Body of pancreas (tissue), 4 donors: ENCODE results near the gene MXI1. TPM values are rescaled to one million over a fixed set of nuclear protein-coding genes. Genes with fewer than 3 reads are reported as not detected.
"Not testable (repeated sequence)": the region's sequence is repeated elsewhere in the genome, so short reads cannot be mapped to it uniquely, and the experiment has no call there.

ENCODE experiments used
- ATAC-seq: fragments of 150-250 bp; one replicate; pipeline ENCODE4 v1.9.1; 2016
- DNase-seq, 4 donors: peaks; one replicate each; pipeline ENCODE4 v3.0.0-alpha.2; 2019
- H3K27ac ChIP-seq, 4 donors: fragments of 200-600 bp; sonication (generic); 1 replicate in 3 of 4; 2 replicates in 1 of 4; pipeline versions ENCODE4 v1.5.1 to v1.6.1; 2016 to 2019; ENCODE audit warnings: mild to moderate bottlenecking in 1 of 4, mixed read lengths in 1 of 4, moderate library complexity in 1 of 4
- H3K27me3 ChIP-seq, 2 donors: fragments of 200-600 bp; sonication (generic); one replicate each; pipeline ENCODE4 v1.6.0; 2016; ENCODE audit warnings: mild to moderate bottlenecking in 1 of 2
- H3K36me3 ChIP-seq, 2 donors: fragments of 200-600 bp; sonication (generic); replicated peaks in 1 of 2; 2 replicates each; pipeline ENCODE4 v1.5.1; 2016; ENCODE audit warnings: low read depth in 2 of 2; ENCODE audit not compliant: insufficient read depth in 1 of 2
- H3K4me1 ChIP-seq: fragments of 200-600 bp; sonication (generic); one replicate; pipeline ENCODE4 v1.6.0; 2016
- H3K4me3 ChIP-seq, 2 donors: fragments of 200-600 bp; sonication (generic); 1 replicate in 1 of 2; 2 replicates in 1 of 2; pipeline ENCODE4 v1.5.1; 2016 to 2019
- H3K9me3 ChIP-seq, 3 donors: fragments of 200-600 bp; sonication (generic); 1 replicate in 2 of 3; 2 replicates in 1 of 3; pipeline ENCODE4 v1.5.1; 2016
- POLR2A ChIP-seq, 3 donors: fragments of 450-650 bp; IDR thresholded peaks; one replicate each; pipeline ENCODE4 v1.6.1; 2016; ENCODE audit warnings: antibody characterized with exemption in 3 of 3, mild to moderate bottlenecking in 2 of 3
- WGBS, 2 donors: methylation state at CpG; one replicate each; pipeline ENCODE4 v1.1.5; 2017; 5-methylcytosine and 5-hydroxymethylcytosine counted together
- intact Hi-C: fragments of 100-400 bp; cut with DNase I; formaldehyde crosslinking; loops from one replicate; pipeline ENCODE4 v1.15.1; 2023
- total RNA-seq, 2 donors: library from RNA; depleted of rRNA; stranded (reverse); fragments of >200 nt; gene quantifications; one replicate each; pipeline ENCODE4 v1.1.0, GENCODE V29; 2016
- TF ChIP-seq, protein P1 (sequence below), 7 experiments: fragments of 450-650 bp in 4 of 7; fragments of 200-600 bp in 3 of 7; sonication (generic) in 3 of 7; IDR thresholded peaks; one replicate each; pipeline ENCODE4 v1.5.1; 2016 to 2019; ENCODE audit warnings: antibody characterized with exemption in 7 of 7

MXI1 gene
- total RNA-seq, 2 donors from 2014 or later = 14.8 to 24.1 TPM

DNA sequence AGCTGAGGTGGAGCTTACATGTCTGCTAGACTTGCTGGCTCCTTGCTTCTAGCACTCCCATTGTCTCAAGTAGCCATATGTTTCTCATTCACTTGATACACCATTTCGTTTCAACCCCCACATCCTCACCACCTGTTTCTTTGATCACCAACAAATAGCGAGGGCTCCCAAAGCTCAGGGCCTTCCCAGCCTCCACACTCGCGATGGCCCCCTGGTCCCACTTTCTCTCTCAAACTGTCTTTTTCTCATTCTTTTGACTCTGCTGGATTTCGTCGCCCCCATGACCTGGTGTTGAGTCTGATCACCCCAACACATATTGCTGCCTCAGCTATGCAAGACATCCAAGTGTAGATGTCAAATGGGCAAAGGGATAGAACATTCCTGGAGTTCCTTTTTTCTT is 123.3 kb downstream of the MXI1 start:
- ATAC-seq (no peak), DNase-seq (no peak)
- H3K4me1 ChIP-seq = no peaks in the 10 kb centered on the region
- 79 to 82% methylated on average over 6 of the region's 6 CpGs for WGBS, 2 donors
- no peak overlapping the region for H3K4me3 ChIP-seq
- H3K36me3 ChIP-seq = no peaks in the 10 kb centered on the region
- peaks cover 0 to 18% (median 0%) of the 10 kb centered on the region in 3 donors for H3K9me3 ChIP-seq
- TF ChIP-seq POLR2A (IDR thresholded peaks at IDR 0.05) = no peak
- TF ChIP-seq, protein P1, sequence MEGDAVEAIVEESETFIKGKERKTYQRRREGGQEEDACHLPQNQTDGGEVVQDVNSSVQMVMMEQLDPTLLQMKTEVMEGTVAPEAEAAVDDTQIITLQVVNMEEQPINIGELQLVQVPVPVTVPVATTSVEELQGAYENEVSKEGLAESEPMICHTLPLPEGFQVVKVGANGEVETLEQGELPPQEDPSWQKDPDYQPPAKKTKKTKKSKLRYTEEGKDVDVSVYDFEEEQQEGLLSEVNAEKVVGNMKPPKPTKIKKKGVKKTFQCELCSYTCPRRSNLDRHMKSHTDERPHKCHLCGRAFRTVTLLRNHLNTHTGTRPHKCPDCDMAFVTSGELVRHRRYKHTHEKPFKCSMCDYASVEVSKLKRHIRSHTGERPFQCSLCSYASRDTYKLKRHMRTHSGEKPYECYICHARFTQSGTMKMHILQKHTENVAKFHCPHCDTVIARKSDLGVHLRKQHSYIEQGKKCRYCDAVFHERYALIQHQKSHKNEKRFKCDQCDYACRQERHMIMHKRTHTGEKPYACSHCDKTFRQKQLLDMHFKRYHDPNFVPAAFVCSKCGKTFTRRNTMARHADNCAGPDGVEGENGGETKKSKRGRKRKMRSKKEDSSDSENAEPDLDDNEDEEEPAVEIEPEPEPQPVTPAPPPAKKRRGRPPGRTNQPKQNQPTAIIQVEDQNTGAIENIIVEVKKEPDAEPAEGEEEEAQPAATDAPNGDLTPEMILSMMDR (IDR thresholded peaks at IDR 0.05) = no peak
- intact Hi-C loops = no loop called here
- H3K27ac ChIP-seq = no peak overlapping the region
- H3K27me3 ChIP-seq = no peaks in the 10 kb centered on the region

DNA sequence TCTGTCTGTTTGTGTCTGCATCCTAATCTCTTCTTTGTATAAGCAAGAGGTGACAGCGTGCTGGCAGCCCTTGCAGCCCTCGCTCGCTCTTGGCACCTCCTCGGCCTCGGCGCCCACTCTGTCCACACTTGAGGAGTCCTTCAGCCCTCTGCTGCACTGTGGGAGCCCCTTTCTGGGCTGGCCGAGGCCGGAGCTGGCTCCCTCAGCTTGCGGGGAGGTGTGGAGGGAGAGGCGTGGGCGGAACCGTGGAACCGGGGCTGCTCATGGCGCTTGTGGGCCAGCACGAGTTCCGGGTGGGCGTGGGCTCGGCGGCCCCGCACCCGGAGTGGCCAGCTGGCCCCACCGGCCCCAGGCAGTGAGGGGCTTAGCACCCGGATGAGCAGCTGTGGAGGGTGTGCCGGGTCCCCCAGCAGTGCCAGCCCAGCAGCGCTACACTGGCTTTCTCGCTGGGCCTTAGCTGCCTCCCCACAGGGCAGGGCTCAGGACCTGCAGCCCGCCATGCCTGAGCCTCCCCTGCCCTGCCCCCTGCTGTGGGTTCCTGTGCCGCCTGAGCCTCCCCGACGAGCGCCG is 123.9 kb downstream of the MXI1 start:
- DNase-seq, H3K27me3 ChIP-seq, H3K36me3 ChIP-seq, ATAC-seq, H3K4me3 ChIP-seq, intact Hi-C loops, H3K27ac ChIP-seq, H3K4me1 ChIP-seq: not testable (repeated sequence)
- H3K9me3 ChIP-seq = peaks cover 0 to 18% (median 0%) of the 10 kb centered on the region in 3 donors
- 94 to 97% methylated on average over 13 to 28 of the region's 32 CpGs for WGBS, 2 donors

DNA sequence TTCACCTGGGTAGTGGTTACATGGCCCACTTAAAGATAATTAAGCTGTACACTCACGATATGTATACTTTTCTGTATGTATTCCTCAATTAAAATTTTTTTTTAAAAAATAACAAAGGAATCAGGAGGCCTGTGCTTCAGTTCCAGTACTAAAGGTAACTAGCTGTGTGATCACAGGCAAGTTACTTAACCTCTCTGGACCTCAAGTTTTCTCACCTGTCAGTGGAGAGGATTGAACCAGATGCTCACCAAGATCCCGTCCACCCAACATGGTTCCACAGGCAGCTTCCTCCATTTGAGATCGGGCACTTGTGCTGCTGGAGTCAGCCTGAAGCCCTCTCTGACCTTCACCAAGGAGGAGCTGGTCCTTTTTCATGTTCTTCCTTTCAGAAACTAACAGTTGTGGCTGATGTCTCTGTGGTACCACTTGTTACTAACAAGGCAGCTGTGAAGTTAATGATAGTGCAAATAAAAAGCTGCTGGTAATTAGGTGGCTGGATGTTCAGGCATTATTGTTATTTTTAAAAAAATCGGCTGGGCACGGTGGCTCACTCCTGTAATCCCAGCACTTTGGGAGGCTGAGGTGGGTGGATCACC is 126.8 kb downstream of the MXI1 start:
- Histone ChIP-seq H3K4me1 (no peaks in the 10 kb centered on the region), H3K27me3 (no peaks in the 10 kb centered on the region), H3K9me3 (peaks cover 0 to 18% (median 0%) of the 10 kb centered on the region in 3 donors), H3K4me3 (no peak overlapping the region), H3K36me3 (no peaks in the 10 kb centered on the region), H3K27ac (no peak overlapping the region)
- intact Hi-C loops = no loop called here
- TF ChIP-seq, protein P1 (IDR thresholded peaks at IDR 0.05) = no peak
- TF ChIP-seq POLR2A (IDR thresholded peaks at IDR 0.05) = no peak
- ATAC-seq (no peak), DNase-seq (no peak)
- 60 to 75% methylated on average over 5 of the region's 5 CpGs for WGBS, 2 donors

DNA sequence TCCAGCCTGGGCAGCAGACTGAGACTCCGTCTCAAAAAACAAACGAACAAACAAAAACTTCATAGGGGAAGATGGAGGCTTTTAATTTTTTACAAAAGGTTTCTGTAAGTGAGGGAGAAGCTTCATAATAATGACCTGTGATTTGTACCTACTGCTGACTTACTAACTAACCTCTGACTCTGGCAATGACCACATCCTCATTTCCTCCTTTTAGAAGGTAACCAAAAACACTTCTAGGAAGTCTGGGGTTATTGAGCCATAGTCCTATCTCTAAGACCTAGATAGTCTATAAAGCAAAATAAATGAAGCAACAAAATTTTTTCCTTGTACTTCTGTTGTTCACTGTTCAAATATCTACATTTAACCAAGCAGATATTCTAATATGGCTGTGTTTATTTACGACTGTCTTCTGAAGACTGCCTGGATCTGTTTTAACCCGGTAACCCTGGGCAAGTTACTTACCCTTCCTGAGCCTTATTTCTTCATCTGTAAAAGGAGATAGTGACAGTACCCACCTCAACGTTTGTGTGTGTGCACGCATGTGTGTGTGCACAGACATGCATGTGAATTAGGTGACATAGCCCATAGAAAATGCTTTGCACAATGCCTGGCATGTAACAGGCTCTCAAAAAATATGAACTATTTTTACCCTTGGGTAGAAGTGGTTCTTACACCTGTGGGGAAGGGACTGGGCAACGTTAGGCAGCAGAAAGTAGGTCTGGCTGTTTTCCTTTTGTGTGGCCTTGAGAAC is 128.1 kb downstream of the MXI1 start:
- peaks cover 0 to 14% (median 0%) of the 10 kb centered on the region in 3 donors for H3K9me3 ChIP-seq
- no peak overlapping the region for H3K27ac ChIP-seq
- ATAC-seq (no peak), DNase-seq (no peak)
- intact Hi-C loops = no loop called here
- no peaks in the 10 kb centered on the region for H3K4me1 ChIP-seq
- no peaks in the 10 kb centered on the region for H3K36me3 ChIP-seq
- no peak for TF ChIP-seq POLR2A (IDR thresholded peaks at IDR 0.05)
- TF ChIP-seq, protein P1 (IDR thresholded peaks at IDR 0.05) = no peak
- 59 to 64% methylated on average over 7 of the region's 7 CpGs for WGBS, 2 donors
- no peaks in the 10 kb centered on the region for H3K27me3 ChIP-seq
- H3K4me3 ChIP-seq = no peak overlapping the region

DNA sequence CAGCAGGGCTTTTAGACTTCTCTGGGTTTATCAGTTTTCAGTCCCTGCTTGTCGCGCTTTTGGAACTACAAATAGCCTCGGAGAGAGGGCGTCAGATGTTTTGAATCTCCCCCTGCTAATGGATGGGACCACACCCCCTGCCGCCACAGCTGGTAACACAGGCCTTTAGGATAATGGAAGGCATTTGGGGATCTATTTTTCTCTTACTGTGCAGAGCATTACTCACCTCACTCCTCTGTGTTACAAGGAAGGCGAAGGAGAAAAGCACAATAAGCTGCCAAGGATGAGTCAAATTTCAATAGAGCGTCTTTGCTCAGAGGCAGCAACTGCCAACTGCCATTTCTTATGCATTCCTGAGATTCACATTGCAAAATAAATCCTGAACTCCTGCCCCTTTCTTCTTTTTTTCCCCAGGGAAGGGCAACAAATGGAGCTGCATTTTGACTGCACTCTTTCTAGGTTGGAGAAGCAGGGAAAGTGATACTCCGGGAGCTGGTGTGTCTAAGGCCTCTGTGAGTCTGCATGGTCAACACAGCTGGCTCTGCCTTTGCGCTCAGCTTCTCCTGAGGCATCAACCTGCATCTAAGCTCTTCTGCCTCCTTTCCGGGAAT is 128.8 kb downstream of the MXI1 start:
- Histone ChIP-seq H3K4me1 (no peaks in the 10 kb centered on the region), H3K27me3 (no peaks in the 10 kb centered on the region), H3K9me3 (peaks cover 0 to 9% (median 0%) of the 10 kb centered on the region in 3 donors), H3K36me3 (no peaks in the 10 kb centered on the region), H3K27ac (no peak overlapping the region), H3K4me3 (no peak overlapping the region)
- DNase-seq (no peak), ATAC-seq (peak; percentile 35)
- 67 to 78% methylated on average over 10 of the region's 10 CpGs for WGBS, 2 donors
- intact Hi-C loops = no loop called here
- TF ChIP-seq, protein P1 (IDR thresholded peaks at IDR 0.05) = no peak
- TF ChIP-seq POLR2A (IDR thresholded peaks at IDR 0.05) = no peak
